Keratinocyte (primary cell): ENCODE measurements around the gene SS18L1.

Source experiments
- CTCF ChIP-seq, 3 experiments: IDR thresholded peaks in 1 of 3; conservative IDR thresholded peaks in 1 of 3; optimal IDR thresholded peaks in 1 of 3; 2 replicates in 2 of 3; 3 replicates in 1 of 3; pipeline versions ENCODE3 to v1.5.1; 2011; ENCODE audit warnings: low read length in 3 of 3, mild to moderate bottlenecking in 3 of 3, moderate library complexity in 2 of 3, control low read depth in 1 of 3, inconsistent platforms in 1 of 3; ENCODE audit not compliant: insufficient read depth in 2 of 3; ENCODE audit errors: extremely low read depth in 1 of 3
- EZH2 ChIP-seq: IDR thresholded peaks from one replicate; pipeline ENCODE4 v1.6.1; 2012; ENCODE audit warnings: inconsistent platforms, mild to moderate bottlenecking, low read length, moderate library complexity

GRCh38 chr20:62147125-62147524 lies 3.6 kb downstream of the SS18L1 start:
- TF ChIP-seq CTCF (optimal IDR thresholded peaks at IDR 0.05 in 1 of 3, IDR thresholded peaks at IDR 0.05 in 1 of 3, conservative IDR thresholded peaks at IDR 0.05 in 1 of 3; ENCODE audit: extremely low read depth in 1 of 3, insufficient read depth in 2 of 3, low read length in 3 of 3) (no peak), EZH2 (no peak)
